Glomerular visceral epithelial cell (primary cell): ENCODE measurements around the gene IL9R.
"Not testable (repeated sequence)": the region's sequence is repeated elsewhere in the genome, so short reads cannot be mapped to it uniquely, and the experiment has no call there.

Experiments
- DNase-seq: peaks from one replicate; pipeline ENCODE4 v3.0.0-alpha.2; 2016; ENCODE audit errors: extremely low spot score

Gene IL9R

GRCh38 chrX:156030474-156030873, 33.0 kb downstream of the IL9R start:
- not testable (repeated sequence) for DNase-seq
